IPS-18a (cell line): ENCODE data around the gene PPDPF.

Source experiments
- H3K27ac ChIP-seq: one replicate; pipeline ENCODE4 v1.5.1; 2013; ENCODE audit warnings: low read length
- H3K27me3 ChIP-seq: one replicate; pipeline ENCODE4 v1.6.1; 2013; ENCODE audit warnings: mild to moderate bottlenecking, low read length; ENCODE audit not compliant: control insufficient read depth, insufficient read depth
- H3K36me3 ChIP-seq: one replicate; pipeline ENCODE4 v1.6.1; 2013; ENCODE audit warnings: low read depth, low read length; ENCODE audit not compliant: control insufficient read depth
- H3K4me1 ChIP-seq: one replicate; pipeline ENCODE4 v1.6.1; 2013; ENCODE audit warnings: low read depth, low read length; ENCODE audit not compliant: control insufficient read depth
- H3K4me3 ChIP-seq: one replicate; pipeline ENCODE4 v1.5.1; 2013; ENCODE audit warnings: low read length
- H3K9ac ChIP-seq: one replicate; pipeline ENCODE4 v1.6.1; 2013; ENCODE audit warnings: mild to moderate bottlenecking, low read length, moderate library complexity
- H3K9me3 ChIP-seq: one replicate; pipeline ENCODE4 v1.6.1; 2013; ENCODE audit warnings: low read depth, low read length; ENCODE audit not compliant: control insufficient read depth

Gene PPDPF

DNA sequence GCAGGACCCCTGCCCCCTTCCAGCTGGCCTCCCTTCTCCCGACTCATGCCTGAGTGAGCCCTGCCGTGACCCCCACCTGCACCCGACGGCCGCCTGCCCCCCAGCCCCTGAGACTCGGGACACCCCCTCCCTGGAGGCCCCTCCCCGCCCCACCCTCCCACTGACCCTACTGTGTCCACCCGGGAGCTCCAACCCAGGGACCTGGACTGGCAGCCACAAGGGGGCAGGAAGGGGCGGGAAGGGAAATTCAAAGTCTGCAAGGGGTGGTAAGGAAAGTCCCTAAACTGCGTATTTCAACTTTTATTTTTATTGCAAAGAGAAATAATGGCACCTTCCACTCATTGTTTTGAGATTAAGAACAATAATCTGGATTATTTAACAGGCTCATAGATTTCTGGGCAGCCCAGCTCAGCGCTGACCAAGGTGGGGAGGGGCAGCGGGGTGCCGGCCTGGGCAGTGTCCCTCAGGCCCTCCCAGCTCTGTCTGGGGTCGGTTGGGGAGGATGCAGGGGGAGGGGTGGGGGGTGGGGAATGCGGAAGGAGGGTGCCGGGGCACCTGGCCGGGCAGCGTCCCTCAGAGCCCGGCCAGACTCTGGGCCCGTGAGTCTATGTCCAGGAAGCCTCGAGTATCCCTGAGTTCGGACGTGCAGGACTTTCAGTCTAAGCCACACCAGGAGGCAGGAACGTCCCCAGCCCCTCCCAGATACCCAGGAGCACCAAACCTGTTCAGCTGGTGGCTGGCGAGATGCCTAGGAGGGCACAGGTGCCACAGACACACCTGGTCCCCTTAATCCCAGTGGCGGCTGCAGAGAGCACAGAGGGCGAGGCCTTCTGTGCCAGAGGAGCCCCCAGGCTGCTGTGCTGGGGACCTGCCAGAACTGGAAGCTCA is 17.9 kb downstream of the PPDPF start:
- Histone ChIP-seq H3K36me3 (no peaks in the 10 kb centered on the region), H3K9ac (no peak overlapping the region), H3K9me3 (no peaks in the 10 kb centered on the region), H3K4me1 (no peaks in the 10 kb centered on the region), H3K27ac (no peak overlapping the region), H3K27me3 (no peaks in the 10 kb centered on the region), H3K4me3 (peak overlapping the region; percentile 40)

DNA sequence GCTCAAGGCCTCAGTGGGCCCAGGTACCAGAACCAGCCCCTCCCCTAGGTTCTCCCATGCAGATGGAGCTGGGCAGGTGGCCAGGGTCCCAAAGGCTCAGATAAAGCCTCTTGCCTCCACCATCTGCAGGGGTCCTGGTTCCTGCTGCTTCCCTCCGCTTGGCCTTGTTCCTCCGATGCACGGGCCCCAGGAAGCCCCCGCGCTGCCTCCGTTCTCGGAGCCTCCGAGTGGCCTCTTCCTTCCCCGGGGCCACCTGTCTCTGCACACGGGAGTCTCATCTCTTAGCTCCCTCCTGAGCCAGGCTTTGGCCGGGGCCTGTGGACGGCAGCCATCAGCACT is 18.5 kb downstream of the PPDPF start:
- Histone ChIP-seq H3K36me3 (no peaks in the 10 kb centered on the region), H3K9me3 (no peaks in the 10 kb centered on the region), H3K4me1 (no peaks in the 10 kb centered on the region), H3K27me3 (no peaks in the 10 kb centered on the region), H3K4me3 (no peak overlapping the region), H3K9ac (no peak overlapping the region), H3K27ac (no peak overlapping the region)

DNA sequence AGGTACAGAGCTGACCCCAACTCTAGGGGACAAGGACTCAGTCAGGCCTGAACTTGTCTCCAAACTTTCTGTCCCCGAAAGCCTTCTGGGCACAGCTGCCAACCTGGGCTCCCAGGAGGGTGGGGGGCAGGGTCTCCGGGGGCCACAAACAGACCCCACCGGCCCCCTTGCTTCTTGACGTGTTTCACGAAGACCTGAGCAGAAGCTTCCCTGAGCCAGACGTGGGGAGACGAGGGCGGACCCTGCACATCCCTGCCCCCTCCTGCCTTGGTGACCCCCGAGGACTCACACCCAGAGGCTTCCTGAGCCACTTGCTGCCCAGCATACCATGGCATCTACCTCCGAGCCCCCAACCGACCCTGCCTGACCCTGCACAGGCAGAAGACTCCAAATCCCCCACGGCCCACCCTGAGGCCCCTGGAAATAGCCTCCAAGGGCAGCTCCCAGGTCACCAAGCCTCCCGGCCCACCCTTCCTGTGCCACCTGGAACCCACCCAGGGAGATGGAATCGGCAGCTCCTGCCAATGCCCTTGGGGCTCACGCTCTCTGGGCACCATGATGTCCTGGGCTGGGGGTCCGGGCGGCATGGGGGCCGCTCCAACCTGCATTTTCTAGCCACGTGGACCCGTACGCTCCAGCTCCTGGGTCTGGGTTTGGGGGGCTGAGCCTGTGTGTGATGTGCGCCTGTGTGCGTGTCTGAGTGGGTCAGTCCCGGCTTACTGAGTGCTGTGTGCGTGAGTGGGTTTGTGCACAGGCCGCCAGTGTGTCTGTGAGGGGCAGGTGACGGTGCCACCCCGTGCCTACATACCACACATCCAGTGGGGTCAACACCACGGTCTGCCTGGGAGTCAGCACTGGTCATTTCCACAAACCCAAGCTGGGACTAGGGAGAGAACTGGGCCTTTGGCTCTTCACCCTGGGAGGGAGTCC is 19.1 kb downstream of the PPDPF start:
- no peak overlapping the region for H3K27ac ChIP-seq
- H3K27me3 ChIP-seq, result no peaks in the 10 kb centered on the region
- no peaks in the 10 kb centered on the region for H3K36me3 ChIP-seq
- no peaks in the 10 kb centered on the region for H3K9me3 ChIP-seq
- H3K4me3 ChIP-seq, result no peak overlapping the region
- no peak overlapping the region for H3K9ac ChIP-seq
- H3K4me1 ChIP-seq, result no peaks in the 10 kb centered on the region

DNA sequence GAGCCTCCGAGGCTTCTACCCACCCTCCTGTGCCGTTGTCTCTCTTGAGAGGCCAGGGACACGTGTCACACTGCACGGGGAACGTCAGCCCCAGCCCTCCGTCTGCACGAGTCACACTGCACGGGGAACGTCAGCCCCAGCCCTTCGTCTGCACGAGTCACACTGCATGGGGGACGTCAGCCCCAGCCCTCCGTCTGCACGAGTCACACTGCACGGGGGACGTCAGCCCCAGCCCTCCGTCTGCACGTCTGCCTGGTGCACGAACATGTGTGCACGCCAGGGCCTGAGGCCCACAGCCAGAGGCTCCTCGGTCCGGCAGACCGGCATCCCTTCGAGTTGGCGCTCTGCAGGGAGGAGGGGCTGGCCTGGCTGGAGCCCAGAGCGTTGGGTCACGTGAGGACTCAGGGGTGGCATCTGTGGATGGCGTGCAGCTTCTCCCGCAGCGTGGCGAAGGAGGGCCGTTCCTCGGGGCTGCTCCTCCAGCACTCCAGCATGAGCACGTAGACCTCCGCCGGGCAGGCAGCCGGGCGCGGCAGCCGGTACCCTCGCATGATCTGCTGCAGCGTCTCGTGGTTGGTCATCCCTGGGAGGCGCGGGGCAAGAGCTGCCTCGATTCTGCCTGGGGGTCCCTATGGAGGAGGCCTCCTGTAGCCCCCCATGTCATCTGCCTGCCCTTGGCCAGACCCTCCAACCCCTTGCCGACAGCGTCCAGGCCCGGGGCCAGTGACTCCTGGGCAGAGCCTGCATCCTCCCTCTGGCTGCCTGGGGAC is 20.0 kb downstream of the PPDPF start:
- Histone ChIP-seq H3K9ac (no peak overlapping the region), H3K27me3 (no peaks in the 10 kb centered on the region), H3K36me3 (no peaks in the 10 kb centered on the region), H3K4me1 (no peaks in the 10 kb centered on the region), H3K9me3 (no peaks in the 10 kb centered on the region), H3K4me3 (no peak overlapping the region), H3K27ac (no peak overlapping the region)

DNA sequence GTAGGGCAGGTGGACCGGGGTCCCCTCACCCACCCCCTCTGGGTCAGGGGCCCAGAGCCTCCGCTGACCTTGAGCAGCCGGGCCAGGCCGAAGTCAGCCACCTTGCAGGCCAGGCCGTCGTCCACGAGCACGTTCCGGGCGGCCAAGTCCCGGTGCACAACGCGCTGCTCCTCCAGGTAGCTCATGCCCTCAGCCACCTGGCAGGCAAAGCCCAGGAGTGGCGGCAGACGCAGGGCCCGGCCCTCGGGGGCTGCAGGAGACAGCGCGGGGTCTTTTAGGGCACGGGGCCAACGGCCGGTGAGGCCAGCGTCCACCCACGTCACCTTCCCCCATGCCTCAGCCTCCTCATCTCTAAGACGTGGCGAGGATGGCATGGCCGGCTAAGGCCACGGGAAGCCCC is 20.8 kb downstream of the PPDPF start:
- no peak overlapping the region for H3K27ac ChIP-seq
- H3K9ac ChIP-seq, result no peak overlapping the region
- H3K27me3 ChIP-seq, result no peaks in the 10 kb centered on the region
- no peak overlapping the region for H3K4me3 ChIP-seq
- H3K4me1 ChIP-seq, result no peaks in the 10 kb centered on the region
- no peaks in the 10 kb centered on the region for H3K9me3 ChIP-seq
- no peaks in the 10 kb centered on the region for H3K36me3 ChIP-seq

- Histone ChIP-seq H3K36me3 (no peaks in the 10 kb centered on the region), H3K9me3 (no peaks in the 10 kb centered on the region), H3K4me3 (no peak overlapping the region), H3K9ac (no peak overlapping the region), H3K4me1 (no peaks in the 10 kb centered on the region), H3K27me3 (no peaks in the 10 kb centered on the region), H3K27ac (no peak overlapping the region)
Measured at GRCh38 chr20:63542031-63542559, 21.5 kb downstream of the PPDPF start.

DNA sequence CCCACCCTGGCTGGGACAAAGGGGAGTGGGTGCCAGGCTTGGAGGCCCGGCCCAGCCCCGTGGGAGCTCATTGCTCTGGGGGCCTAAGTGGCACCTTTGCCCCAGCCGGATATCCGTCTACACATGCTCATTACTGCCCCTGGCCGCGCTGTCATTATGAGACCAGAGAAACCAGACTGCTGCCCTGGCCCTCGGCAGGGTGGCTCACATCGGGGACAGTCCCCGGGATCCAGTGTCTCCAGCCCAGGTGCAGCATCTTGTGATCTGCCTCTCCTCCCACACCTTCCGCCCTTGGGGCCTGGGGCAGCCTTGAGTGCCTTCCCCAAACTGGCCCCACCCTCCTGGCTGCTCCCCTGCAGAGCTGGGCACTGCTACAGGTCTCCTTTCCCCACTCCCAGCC is 22.1 kb downstream of the PPDPF start:
- Histone ChIP-seq H3K27ac (no peak overlapping the region), H3K36me3 (no peaks in the 10 kb centered on the region), H3K9ac (no peak overlapping the region), H3K4me3 (no peak overlapping the region), H3K4me1 (no peaks in the 10 kb centered on the region), H3K9me3 (no peaks in the 10 kb centered on the region), H3K27me3 (no peaks in the 10 kb centered on the region)

- no peak overlapping the region for H3K4me3 ChIP-seq
- no peak overlapping the region for H3K9ac ChIP-seq
- H3K9me3 ChIP-seq, result no peaks in the 10 kb centered on the region
- no peaks in the 10 kb centered on the region for H3K4me1 ChIP-seq
- no peaks in the 10 kb centered on the region for H3K36me3 ChIP-seq
- H3K27me3 ChIP-seq, result no peaks in the 10 kb centered on the region
- H3K27ac ChIP-seq, result no peak overlapping the region
Measured at GRCh38 chr20:63543131-63543530, 22.6 kb downstream of the PPDPF start.

GRCh38 chr20:63543733-63544132 is 23.2 kb downstream of the PPDPF start:
- Histone ChIP-seq H3K4me1 (no peaks in the 10 kb centered on the region), H3K27me3 (no peaks in the 10 kb centered on the region), H3K9ac (no peak overlapping the region)

DNA sequence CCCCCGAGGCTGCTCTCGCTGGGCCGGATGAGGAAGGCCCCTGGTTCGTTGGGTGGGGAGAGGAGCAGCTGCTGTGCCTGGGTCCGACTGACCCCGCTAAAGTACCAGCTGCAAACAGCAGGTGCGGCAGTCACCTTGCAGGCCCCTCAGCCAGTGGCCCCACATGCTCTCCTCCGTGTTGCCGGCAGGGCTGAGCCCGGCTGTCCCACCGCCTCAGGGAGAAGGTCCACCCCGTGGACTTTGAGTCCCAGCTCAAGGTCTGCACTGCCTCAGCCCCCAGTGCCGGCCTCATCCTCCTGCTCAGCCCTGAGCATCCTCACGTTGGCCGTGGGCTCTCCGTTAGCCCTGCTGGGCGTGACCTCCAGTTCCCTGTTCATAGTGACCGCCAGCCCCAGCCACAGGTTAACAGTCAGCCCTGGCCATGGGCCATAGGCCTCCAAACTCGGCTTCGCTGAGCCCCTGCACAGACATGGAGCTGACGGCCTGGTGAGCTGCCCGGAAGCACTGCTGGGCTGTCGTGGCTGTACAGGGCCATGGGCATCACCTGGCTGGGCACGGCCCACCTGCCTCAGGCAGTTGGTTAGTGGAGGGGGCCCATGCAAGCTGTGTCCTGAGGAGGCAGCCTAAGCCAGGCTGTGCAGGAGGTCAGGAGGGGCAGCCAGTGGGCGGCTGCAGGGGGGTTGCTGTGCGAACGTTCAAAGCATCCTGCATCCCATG is 23.8 kb downstream of the PPDPF start:
- Histone ChIP-seq H3K9ac (no peak overlapping the region), H3K27ac (no peak overlapping the region), H3K36me3 (no peaks in the 10 kb centered on the region), H3K4me3 (no peak overlapping the region), H3K27me3 (no peaks in the 10 kb centered on the region), H3K4me1 (no peaks in the 10 kb centered on the region), H3K9me3 (no peaks in the 10 kb centered on the region)

More at GRCh38 chr20:63543733-63544132, 23.2 kb downstream of the PPDPF start:
- Histone ChIP-seq H3K9me3 (no peaks in the 10 kb centered on the region), H3K36me3 (no peaks in the 10 kb centered on the region), H3K27ac (no peak overlapping the region), H3K4me3 (no peak overlapping the region)
